ENCODE measurements around the gene EFCAB6.

The EFCAB6 gene

DNA sequence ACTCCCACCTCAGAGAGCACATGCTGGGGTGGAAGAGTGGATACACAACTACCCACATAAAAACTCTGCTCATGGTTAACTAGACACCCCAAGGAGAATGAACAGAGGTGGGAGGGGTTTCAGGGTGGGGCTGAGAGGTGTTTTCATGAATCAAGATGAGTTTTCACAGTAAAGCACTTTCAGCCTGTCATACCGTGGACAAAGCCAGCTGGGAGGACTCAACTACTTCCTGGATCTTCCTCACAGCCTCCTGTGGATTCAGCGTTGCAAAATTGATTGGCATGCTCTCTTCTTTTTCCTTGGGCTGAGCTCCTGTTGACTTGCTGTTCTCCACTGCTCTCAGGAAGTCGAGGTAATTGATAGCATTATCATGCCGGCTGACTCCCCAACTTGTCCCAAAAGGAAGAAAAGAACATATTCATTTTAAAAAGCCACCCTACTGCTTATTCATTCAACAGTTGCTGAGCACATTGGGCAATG is 231.8 kb downstream of the EFCAB6 start:
- TF ChIP-seq JUND (IDR thresholded peaks at IDR 0.05; ENCODE audit: low read depth) = no peak
- no peak for DNase-seq (ENCODE audit: low read depth in 1 of 2, low spot score in 1 of 2)
- in situ Hi-C loops (cut with HindIII; ENCODE audit: low pct_unique_long_range_greater_than_20kb, low sequenced_read_pairs) = no loop called here

DNA sequence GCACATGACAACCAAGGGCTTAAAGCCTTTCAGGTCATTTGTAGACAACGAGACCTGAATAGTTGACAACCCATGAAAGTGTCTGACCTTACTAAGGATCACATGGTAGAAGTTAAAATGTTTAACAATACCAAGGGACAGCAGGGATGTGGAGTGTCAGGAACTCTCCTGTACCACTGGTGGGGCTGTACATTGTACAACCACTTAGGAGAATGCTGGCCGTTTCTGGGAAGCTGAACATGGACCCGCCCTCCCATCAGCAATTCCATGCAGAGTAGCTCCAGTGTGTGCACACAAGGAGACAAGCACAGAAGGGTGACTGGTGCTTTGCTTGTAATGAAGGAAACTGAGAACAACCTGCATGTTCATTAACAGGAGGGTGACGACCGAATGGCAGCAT is 237.4 kb downstream of the EFCAB6 start:
- no peak for DNase-seq (ENCODE audit: low read depth in 1 of 2, low spot score in 1 of 2)
- in situ Hi-C loops (cut with HindIII; ENCODE audit: low pct_unique_long_range_greater_than_20kb, low sequenced_read_pairs) = no loop called here
- TF ChIP-seq JUND (IDR thresholded peaks at IDR 0.05; ENCODE audit: low read depth) = no peak

DNA sequence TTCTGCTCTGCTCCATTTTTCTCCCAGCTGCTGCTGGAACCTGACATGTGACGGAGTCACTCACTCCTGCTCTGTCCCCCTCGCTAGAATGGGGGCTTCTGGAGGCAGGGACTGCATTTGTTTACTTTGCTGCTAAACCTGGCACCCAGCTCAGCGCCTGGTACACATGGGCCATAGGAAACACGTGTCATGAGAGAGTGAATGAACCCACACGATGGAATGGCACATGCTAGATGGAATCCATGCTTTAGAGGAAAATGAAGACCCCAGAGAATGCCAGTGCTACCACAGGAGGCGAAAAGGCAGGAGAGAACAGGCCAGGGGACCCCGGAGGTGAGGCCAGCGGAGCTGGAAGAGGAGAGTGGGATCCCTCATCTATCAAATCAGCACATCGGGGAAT is 239.4 kb downstream of the EFCAB6 start:
- DNase-seq (ENCODE audit: low read depth in 1 of 2, low spot score in 1 of 2) = no peak
- no peak for TF ChIP-seq JUND (IDR thresholded peaks at IDR 0.05; ENCODE audit: low read depth)
- in situ Hi-C loops (cut with HindIII; ENCODE audit: low pct_unique_long_range_greater_than_20kb, low sequenced_read_pairs) = no loop called here

DNA sequence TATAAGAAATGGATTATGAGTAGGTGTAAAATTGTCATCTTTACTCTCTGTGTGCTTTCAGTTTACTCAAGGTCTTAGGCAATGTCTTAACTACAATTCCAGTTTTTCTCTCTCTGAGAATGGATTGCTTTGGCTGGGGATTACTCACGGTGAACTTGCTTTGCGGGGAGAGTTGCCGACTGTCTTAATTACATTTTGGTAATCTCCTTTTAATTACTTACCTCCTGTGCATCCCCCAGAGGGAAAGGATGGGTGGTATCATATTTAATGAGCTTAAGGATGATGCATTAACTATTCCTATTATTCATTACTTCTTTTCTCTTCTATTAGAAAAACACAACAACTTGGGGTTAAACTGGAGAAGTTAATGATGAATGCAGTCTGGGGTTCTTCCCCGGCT is 240.9 kb downstream of the EFCAB6 start:
- DNase-seq (ENCODE audit: low read depth in 1 of 2, low spot score in 1 of 2) = no peak
- no peak for TF ChIP-seq JUND (IDR thresholded peaks at IDR 0.05; ENCODE audit: low read depth)
- in situ Hi-C loops (cut with HindIII; ENCODE audit: low pct_unique_long_range_greater_than_20kb, low sequenced_read_pairs) = no loop called here

DNA sequence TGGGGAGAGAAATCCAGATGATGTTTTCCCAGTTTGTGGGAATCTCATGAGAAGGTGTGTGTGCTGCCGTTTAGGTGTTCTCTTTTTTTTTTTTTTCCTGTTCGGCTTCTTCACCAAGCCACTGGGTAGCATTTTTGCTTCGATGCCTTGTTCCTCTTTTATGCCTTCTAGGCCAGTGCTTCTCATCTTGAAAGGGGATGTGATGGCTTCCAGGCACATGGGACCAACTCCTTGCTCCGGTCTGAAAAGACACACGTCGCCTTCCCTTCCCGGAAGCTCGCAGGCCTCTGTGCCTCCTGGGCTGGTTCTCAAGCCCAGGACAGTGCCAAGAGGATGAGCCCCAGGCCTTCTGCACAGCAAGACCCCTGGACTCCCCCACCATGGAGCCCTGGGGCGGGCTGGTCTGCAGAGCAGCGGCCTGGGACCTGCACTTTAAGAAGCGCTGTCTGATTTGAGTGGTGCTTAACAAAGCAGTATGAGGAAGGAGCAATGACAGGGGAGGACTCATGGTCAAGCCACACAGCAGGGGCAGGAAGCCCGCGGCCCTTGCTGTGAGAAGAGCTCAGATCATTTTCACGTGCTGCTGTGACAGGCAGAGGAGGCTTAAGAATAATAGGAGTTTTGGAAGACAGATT is 241.5 kb downstream of the EFCAB6 start:
- TF ChIP-seq JUND (IDR thresholded peaks at IDR 0.05; ENCODE audit: low read depth) = no peak
- DNase-seq (ENCODE audit: low read depth in 1 of 2, low spot score in 1 of 2) = no peak
- in situ Hi-C loops (cut with HindIII; ENCODE audit: low pct_unique_long_range_greater_than_20kb, low sequenced_read_pairs) = no loop called here

DNA sequence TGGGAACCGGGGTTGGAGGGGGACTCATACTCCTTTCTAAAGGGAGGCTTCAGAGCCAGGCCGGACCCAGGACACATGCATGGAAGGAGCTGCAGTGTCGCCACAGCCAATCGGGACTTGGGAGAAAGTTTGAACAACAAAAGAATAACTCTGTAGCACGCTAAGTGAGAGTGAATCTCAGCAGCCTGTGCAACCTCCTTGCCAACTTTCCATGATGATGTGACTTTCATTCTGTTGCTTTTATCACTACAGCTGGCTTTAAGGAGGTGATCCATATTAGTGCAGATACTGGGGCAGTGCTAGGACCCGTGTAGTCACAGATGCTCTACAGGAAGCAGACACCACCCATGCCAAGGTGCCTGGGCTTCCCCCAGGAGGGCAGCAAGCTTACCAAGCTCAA is 243.0 kb downstream of the EFCAB6 start:
- in situ Hi-C loops (cut with HindIII; ENCODE audit: low pct_unique_long_range_greater_than_20kb, low sequenced_read_pairs) = no loop called here
- DNase-seq (ENCODE audit: low read depth in 1 of 2, low spot score in 1 of 2) = no peak
- TF ChIP-seq JUND (IDR thresholded peaks at IDR 0.05; ENCODE audit: low read depth) = no peak

DNA sequence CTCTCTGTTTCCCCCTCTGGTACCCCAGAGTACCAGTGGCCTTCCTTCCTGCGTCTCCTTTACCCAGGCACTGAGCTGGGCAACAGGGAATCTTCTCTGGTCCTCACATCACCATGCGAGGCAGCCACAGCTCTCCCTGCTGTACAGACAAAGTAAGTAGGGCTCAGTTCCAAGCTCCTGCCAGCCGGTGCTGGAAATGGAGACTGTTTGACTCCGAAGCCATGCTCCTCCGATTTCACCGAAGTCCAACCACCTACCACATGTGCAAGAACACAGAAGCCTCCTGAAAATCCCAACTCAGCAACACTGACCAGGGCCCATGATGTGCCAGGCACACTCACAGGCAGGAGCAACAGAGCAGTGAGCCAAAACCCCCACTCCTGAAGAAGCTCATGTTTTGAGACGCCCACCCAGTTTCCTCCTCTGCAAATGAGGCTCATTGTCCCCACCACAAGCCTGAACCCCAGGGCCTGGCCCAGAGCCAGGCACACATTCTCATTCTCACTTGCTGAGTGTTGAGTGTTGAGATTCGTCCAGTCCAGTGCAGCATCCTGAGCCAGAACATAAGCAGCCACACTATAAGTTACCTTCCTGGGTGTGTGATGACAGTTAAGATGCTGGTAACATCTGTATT is 244.3 kb downstream of the EFCAB6 start:
- DNase-seq (ENCODE audit: low read depth in 1 of 2, low spot score in 1 of 2) = no peak
- in situ Hi-C loops (cut with HindIII; ENCODE audit: low pct_unique_long_range_greater_than_20kb, low sequenced_read_pairs) = no loop called here
- no peak for TF ChIP-seq JUND (IDR thresholded peaks at IDR 0.05; ENCODE audit: low read depth)

DNA sequence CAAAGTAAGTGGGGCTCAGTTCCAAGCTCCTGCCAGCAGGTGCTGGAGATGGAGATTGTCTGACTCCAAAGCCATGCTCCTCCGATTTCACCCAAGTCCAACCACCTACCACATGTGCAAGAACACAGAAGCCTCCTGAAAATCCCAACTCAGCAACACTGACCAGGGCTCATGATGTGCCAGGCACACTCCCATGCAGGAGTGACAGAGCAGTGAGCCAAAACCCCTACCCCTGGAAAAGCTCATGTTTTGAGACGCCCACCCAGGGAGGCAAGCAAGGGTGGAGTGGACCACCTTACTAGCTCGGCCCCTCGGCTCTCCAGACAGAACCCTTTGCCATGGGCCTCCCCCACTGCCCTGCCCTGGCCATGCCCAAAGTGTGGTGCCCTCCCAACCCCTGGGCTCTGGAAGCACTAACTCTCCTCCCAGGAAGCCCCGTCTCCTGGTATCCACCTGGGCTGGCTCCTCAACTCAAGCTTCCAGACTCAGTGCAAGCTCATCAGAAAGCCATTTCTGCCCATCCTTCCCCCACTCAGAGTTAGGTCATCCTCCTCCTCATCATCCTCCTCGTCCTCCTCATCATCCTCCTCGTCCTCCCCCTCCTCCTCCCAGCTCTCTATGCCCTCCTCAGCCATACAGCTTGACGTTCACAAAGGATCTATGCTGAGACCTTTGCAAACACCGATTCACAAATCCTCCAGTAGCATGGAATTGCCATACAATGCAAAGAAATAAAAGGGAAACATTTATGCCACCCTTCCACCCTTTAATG is 245.4 kb downstream of the EFCAB6 start:
- in situ Hi-C loops (cut with HindIII; ENCODE audit: low pct_unique_long_range_greater_than_20kb, low sequenced_read_pairs) = no loop called here
- no peak for DNase-seq (ENCODE audit: low read depth in 1 of 2, low spot score in 1 of 2)
- TF ChIP-seq JUND (IDR thresholded peaks at IDR 0.05; ENCODE audit: low read depth) = no peak

DNA sequence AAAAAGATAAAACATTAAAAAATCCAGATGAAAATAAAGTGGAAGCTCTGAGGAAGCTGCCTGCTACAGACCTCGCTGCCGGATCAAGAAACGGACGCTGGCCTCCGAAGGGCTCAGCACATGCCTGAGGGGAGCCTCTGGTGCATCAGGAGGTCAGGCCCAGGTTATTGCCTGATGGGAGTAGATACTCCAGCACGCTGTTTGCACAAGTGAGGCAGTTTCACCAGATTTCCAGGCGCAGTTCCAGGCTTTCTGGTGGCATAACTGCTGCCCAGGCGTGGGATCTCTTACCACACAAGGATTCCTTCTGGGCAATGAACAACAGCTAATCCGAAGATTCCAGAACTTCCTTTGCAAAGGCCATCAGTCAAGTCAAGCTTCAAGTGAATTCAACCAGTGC is 246.1 kb downstream of the EFCAB6 start:
- DNase-seq (ENCODE audit: low read depth in 1 of 2, low spot score in 1 of 2) = peak in 1 of 2 experiments; percentile 68
- no peak for TF ChIP-seq JUND (IDR thresholded peaks at IDR 0.05; ENCODE audit: low read depth)
- in situ Hi-C loops (cut with HindIII; ENCODE audit: low pct_unique_long_range_greater_than_20kb, low sequenced_read_pairs) = no loop called here

DNA sequence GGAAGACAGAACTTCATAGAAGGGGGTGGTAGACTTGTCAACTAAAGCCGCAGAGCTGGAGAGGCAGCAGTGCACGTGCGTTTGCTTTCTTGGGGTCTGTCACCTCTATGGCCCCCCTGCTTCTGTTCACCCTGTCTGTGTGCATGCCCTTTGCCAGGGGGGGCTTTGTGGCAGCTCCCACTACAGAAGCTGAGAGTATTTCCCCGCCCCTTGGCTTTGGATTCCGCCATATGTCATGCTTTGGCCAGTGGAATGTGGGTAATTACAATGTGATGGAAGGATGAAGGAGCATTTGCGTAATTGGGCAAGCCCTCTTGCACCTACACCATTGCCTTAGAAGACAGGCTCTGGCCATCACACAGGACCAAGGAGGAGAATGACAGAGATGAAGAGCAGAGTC is 247.2 kb downstream of the EFCAB6 start:
- TF ChIP-seq JUND (IDR thresholded peaks at IDR 0.05; ENCODE audit: low read depth) = no peak
- DNase-seq (ENCODE audit: low read depth in 1 of 2, low spot score in 1 of 2) = no peak
- in situ Hi-C loops (cut with HindIII; ENCODE audit: low pct_unique_long_range_greater_than_20kb, low sequenced_read_pairs) = no loop called here

DNA sequence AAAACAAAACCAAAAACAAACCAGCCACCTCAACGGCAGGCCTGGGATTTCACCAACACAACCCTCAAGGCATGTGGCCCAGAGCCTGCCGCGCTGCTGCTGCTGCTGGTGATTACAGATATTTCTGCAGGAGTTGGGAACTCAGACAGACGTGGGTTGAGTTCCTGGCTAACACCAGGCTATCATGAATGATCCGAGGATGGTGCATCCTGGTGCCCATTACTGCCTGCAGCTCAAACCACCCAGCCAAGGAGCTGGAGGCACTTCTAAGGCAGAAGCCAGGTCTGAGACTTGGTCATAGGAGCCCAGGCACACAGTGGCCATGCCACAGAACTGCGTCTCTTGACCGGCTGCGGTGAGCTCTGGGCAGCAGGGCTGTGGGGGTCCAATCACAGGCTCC is 248.5 kb downstream of the EFCAB6 start:
- TF ChIP-seq JUND (IDR thresholded peaks at IDR 0.05; ENCODE audit: low read depth) = no peak
- no peak for DNase-seq (ENCODE audit: low read depth in 1 of 2, low spot score in 1 of 2)
- in situ Hi-C loops (cut with HindIII; ENCODE audit: low pct_unique_long_range_greater_than_20kb, low sequenced_read_pairs) = no loop called here

DNA sequence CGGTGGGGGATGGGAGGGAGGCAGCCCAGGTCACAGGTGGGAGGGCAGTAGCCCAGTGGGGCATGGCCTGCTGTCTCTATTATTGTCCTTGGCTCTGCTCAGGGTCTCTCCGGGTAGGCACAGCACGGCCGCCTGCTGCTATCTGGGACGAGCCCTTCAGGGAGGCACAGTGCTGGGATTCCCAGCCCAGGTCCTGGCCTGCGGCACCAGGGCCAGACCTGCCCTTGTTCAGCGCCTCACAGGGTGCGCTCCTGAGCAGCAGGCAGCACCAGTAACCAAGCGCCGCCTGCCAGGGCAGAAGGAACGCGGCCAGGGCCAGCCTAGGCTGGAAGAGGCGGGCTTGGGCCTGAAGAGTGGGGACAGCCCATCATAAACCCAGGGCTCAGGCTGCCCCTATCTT is 249.3 kb downstream of the EFCAB6 start:
- in situ Hi-C loops (cut with HindIII; ENCODE audit: low pct_unique_long_range_greater_than_20kb, low sequenced_read_pairs) = no loop called here
- no peak for DNase-seq (ENCODE audit: low read depth in 1 of 2, low spot score in 1 of 2)
- no peak for TF ChIP-seq JUND (IDR thresholded peaks at IDR 0.05; ENCODE audit: low read depth)

All from T47D (cell line).